CD4-positive, alpha-beta T cell (primary cell): ENCODE measurements around the gene KCNQ1. TPM values are rescaled to one million over a fixed set of nuclear protein-coding genes. Genes with fewer than 3 reads are reported as not detected.

Source experiments
- ATAC-seq: fragments of 200-7000 bp; cut with Tn5 transposase; one replicate; pipeline ENCODE4 v1.10.0; 2022; ENCODE audit warnings: mild to moderate bottlenecking; ENCODE audit not compliant: poor library complexity
- CTCF ChIA-PET: fragments of 350-600 bp; sonication (Branson Sonifier 250); formaldehyde crosslinking; loops from one replicate; lab custom pipeline; 2021; ENCODE audit warnings: antibody characterized with exemption, inconsistent platforms; lab: Charles Lee
- POLR2A ChIA-PET: fragments of 350-600 bp; sonication (Branson Sonifier 250); formaldehyde crosslinking; loops from one replicate; lab custom pipeline; 2021; ENCODE audit warnings: antibody characterized with exemption, inconsistent platforms; lab: Charles Lee
- DNase-seq, 14 experiments: peaks; one replicate each; pipeline ENCODE4 v3.0.0-alpha.2; 2013 to 2020; ENCODE audit warnings: mixed read lengths in 2 of 14
- H3K27ac ChIP-seq, 2 donors: one replicate each; pipeline versions ENCODE4 v1.5.1 to v1.7.0; 2013; ENCODE audit warnings: low read length in 2 of 2, low read depth in 1 of 2, mild to moderate bottlenecking in 1 of 2
- H3K27me3 ChIP-seq, 2 experiments: 1 replicate in 1 of 2; 2 replicates in 1 of 2; pipeline versions ENCODE4 v1.6.1 to v1.7.0; 2013; ENCODE audit warnings: low read length in 2 of 2, control low read depth in 1 of 2, mild to moderate bottlenecking in 1 of 2, moderate library complexity in 1 of 2; ENCODE audit not compliant: insufficient read depth in 2 of 2, control insufficient read depth in 1 of 2
- H3K36me3 ChIP-seq: one replicate; pipeline ENCODE4 v1.6.1; 2013; ENCODE audit warnings: low read length, control low read depth; ENCODE audit not compliant: insufficient read depth
- H3K4me1 ChIP-seq: one replicate; pipeline ENCODE4 v1.6.1; 2013; ENCODE audit warnings: low read length, control low read depth; ENCODE audit not compliant: insufficient read depth
- H3K4me3 ChIP-seq: one replicate; pipeline ENCODE4 v1.5.1; 2013; ENCODE audit warnings: mild to moderate bottlenecking, low read length, moderate library complexity
- H3K9me3 ChIP-seq, 2 experiments: 1 replicate in 1 of 2; 2 replicates in 1 of 2; pipeline versions ENCODE4 v1.6.1 to v1.7.0; 2013; ENCODE audit warnings: low read length in 2 of 2, mild to moderate bottlenecking in 2 of 2, control low read depth in 1 of 2, moderate library complexity in 1 of 2; ENCODE audit not compliant: control insufficient read depth in 1 of 2, insufficient read depth in 1 of 2
- H3K27ac Mint-ChIP-seq: one replicate; pipeline ENCODE4 v1.8.0; 2020; ENCODE audit warnings: mixed read lengths
- H3K27me3 Mint-ChIP-seq: one replicate; pipeline ENCODE4 v1.8.0; 2021; ENCODE audit warnings: mixed read lengths
- H3K36me3 Mint-ChIP-seq: one replicate; pipeline ENCODE4 v1.8.0; 2021; ENCODE audit warnings: low read depth, mixed read lengths
- H3K4me1 Mint-ChIP-seq: one replicate; pipeline ENCODE4 v1.8.0; 2021; ENCODE audit warnings: low read depth, mixed read lengths
- H3K4me3 Mint-ChIP-seq: one replicate; pipeline ENCODE4 v1.8.0; 2020; ENCODE audit warnings: mild to moderate bottlenecking, mixed read lengths
- H3K9me3 Mint-ChIP-seq: one replicate; pipeline ENCODE4 v1.8.0; 2020; ENCODE audit warnings: mixed read lengths
- intact Hi-C, 2 experiments: fragments of 100-400 bp; cut with DNase I in 1 of 2; cut with micrococcal nuclease in 1 of 2; formaldehyde crosslinking; loops; one replicate each; pipeline versions ENCODE4 v1.15.1 to v1.9.0; 2023 to 2025; cut with DNase I, micrococcal nuclease
- total RNA-seq, 174 experiments: library from RNA in 2 of 174; stranded (reverse) in 2 of 174; gene quantifications; one replicate each; pipeline ENCODE4 v1.2.3 and lab custom pipeline; 2021 to 2026
- TF ChIP-seq, protein P1 (sequence below): fragments of 200-600 bp; IDR thresholded peaks from one replicate; pipeline ENCODE4 v1.8.0; 2022; ENCODE audit warnings: antibody characterized with exemption, mild to moderate bottlenecking

Gene KCNQ1
- total RNA-seq, 2 experiments from 2014 or later = 31.3 to 33.1 TPM

GRCh38 chr11:2432171-2432621, 12.6 kb upstream of the KCNQ1 start:
- Mint-ChIP-seq H3K27me3 (no peaks in the 10 kb centered on the region), H3K4me3 (no peak overlapping the region), H3K27ac (no peak overlapping the region), H3K9me3 (no peaks in the 10 kb centered on the region), H3K36me3 (no peaks in the 10 kb centered on the region), H3K4me1 (no peaks in the 10 kb centered on the region)
- intact Hi-C loops = no loop called here
- Histone ChIP-seq H3K36me3 (no peaks in the 10 kb centered on the region), H3K4me1 (peaks cover 3% of the 10 kb centered on the region), H3K27me3 (no peaks in the 10 kb centered on the region), H3K4me3 (no peak overlapping the region), H3K27ac (no peak overlapping the region), H3K9me3 (no peaks in the 10 kb centered on the region)
- no peak for ATAC-seq
- no peak for DNase-seq
- CTCF ChIA-PET = interaction anchor here (1.3 kb wide), 1 partner anchor 100 kb away, joined by 3 read pairs; no protein-coding TSS in a partner anchor
- POLR2A ChIA-PET = interaction anchor here (1.7 kb wide), 1 partner anchor 35 kb away, joined by 5 read pairs; no protein-coding TSS in a partner anchor
- TF ChIP-seq, protein P1, sequence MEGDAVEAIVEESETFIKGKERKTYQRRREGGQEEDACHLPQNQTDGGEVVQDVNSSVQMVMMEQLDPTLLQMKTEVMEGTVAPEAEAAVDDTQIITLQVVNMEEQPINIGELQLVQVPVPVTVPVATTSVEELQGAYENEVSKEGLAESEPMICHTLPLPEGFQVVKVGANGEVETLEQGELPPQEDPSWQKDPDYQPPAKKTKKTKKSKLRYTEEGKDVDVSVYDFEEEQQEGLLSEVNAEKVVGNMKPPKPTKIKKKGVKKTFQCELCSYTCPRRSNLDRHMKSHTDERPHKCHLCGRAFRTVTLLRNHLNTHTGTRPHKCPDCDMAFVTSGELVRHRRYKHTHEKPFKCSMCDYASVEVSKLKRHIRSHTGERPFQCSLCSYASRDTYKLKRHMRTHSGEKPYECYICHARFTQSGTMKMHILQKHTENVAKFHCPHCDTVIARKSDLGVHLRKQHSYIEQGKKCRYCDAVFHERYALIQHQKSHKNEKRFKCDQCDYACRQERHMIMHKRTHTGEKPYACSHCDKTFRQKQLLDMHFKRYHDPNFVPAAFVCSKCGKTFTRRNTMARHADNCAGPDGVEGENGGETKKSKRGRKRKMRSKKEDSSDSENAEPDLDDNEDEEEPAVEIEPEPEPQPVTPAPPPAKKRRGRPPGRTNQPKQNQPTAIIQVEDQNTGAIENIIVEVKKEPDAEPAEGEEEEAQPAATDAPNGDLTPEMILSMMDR = no peak

DNA sequence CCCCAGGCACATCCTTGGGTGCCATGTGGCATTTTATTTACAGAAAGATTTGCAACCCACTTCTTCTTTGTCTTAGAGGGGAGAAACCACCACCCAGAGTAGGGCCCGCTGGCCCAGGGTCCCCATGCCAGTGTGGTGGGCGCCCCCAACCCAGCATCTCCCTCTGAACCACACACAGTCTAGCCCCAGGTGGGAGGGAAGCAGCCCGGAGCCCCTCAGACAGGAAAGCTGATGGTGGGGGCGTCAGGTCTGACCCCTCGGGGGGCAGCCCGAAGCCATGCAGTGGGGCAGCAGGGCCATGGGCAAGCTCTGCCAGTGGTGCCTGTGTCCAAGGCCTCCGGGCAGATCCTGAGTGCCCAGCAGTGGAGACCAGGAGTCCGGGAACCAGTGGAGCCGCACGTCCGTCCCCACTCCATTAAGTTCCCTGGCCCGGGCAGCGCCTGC, 12.2 kb upstream of the KCNQ1 start:
- Mint-ChIP-seq H3K9me3 (no peaks in the 10 kb centered on the region), H3K4me1 (no peaks in the 10 kb centered on the region), H3K27ac (no peak overlapping the region), H3K4me3 (no peak overlapping the region), H3K36me3 (no peaks in the 10 kb centered on the region), H3K27me3 (no peaks in the 10 kb centered on the region)
- ChIA-PET POLR2A (no interaction called here), CTCF (no interaction called here)
- no peaks in the 10 kb centered on the region for H3K9me3 ChIP-seq
- no peaks in the 10 kb centered on the region for H3K27me3 ChIP-seq
- intact Hi-C loops = no loop called here
- H3K36me3 ChIP-seq = no peaks in the 10 kb centered on the region
- TF ChIP-seq, protein P1 = no peak
- H3K4me3 ChIP-seq = no peak overlapping the region
- ATAC-seq = no peak
- peaks cover 3% of the 10 kb centered on the region for H3K4me1 ChIP-seq
- DNase-seq = no peak
- no peak overlapping the region for H3K27ac ChIP-seq

DNA sequence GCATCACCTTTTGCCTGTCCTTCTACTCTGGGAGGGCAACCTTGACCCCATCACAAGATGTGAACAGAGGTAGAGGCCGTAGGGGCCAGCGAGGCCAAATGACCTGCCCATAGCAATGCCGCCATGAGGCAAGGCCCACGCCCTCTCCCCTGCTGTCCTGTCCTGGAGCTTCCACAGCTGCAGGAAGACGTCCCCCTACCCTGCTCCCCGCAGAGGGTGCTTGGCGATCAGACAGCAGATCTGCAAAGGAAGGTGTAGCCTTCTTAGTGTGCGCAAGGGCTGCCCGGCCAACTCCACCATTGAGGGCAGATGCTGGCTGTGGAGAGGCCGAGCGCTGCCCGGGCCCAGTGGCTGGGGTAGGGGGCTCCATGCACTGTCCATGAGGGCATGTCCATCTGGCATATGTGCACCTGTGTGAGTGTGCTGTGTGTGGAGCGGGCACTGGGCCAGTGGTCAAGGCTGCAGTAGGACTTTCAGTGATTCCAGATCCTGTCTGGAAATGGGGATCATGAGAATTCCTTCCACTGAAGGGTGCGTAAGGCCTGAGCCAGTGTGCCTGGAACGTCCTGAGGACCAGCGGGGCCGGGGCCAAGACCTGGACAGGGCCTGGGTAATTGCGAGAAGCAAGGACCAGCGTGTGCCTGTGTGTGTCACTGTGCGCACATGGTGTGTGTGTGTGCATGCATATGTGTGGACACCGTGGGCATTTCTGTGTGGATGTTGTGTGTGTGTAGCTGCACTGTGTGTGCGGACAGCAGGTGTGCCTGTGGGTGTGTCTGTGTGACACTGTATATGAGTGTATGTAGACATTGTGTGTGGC, 11.5 kb upstream of the KCNQ1 start:
- H3K27ac Mint-ChIP-seq = no peak overlapping the region
- DNase-seq (no peak), ATAC-seq (no peak)
- H3K9me3 Mint-ChIP-seq = no peaks in the 10 kb centered on the region
- H3K4me1 ChIP-seq = no peaks in the 10 kb centered on the region
- POLR2A ChIA-PET = no interaction called here
- TF ChIP-seq, protein P1 = no peak
- no peaks in the 10 kb centered on the region for H3K36me3 Mint-ChIP-seq
- H3K36me3 ChIP-seq = no peaks in the 10 kb centered on the region
- no peaks in the 10 kb centered on the region for H3K4me1 Mint-ChIP-seq
- H3K4me3 ChIP-seq = no peak overlapping the region
- H3K27ac ChIP-seq = no peak overlapping the region
- no peaks in the 10 kb centered on the region for H3K27me3 Mint-ChIP-seq
- CTCF ChIA-PET = no interaction called here
- H3K9me3 ChIP-seq = no peaks in the 10 kb centered on the region
- no peaks in the 10 kb centered on the region for H3K27me3 ChIP-seq
- intact Hi-C loops = no loop called here
- no peak overlapping the region for H3K4me3 Mint-ChIP-seq
